CD4-positive, alpha-beta memory T cell (primary cell): Measurements from ENCODE around the gene GPR78. TPM values are rescaled to one million over a fixed set of nuclear protein-coding genes. Genes with fewer than 3 reads are reported as not detected.

ENCODE experiments used
- CTCF ChIA-PET: fragments of 350-600 bp; sonication (Branson Sonifier 250); formaldehyde crosslinking; loops from one replicate; lab custom pipeline; 2021; ENCODE audit warnings: inconsistent platforms; ENCODE audit not compliant: partially characterized antibody; lab: Charles Lee
- POLR2A ChIA-PET: fragments of 350-600 bp; sonication (Branson Sonifier 250); formaldehyde crosslinking; loops from one replicate; lab custom pipeline; 2021; ENCODE audit not compliant: partially characterized antibody; lab: Charles Lee
- DNase-seq, 5 donors: peaks; one replicate each; pipeline versions ENCODE4 v3.0.0 to v3.0.0-alpha.2; 2020 to 2022; ENCODE audit warnings: mixed read lengths in 1 of 5
- H3K27ac ChIP-seq: one replicate; pipeline ENCODE4 v1.7.0; 2013; ENCODE audit warnings: low read depth, low read length
- H3K27me3 ChIP-seq: 2 replicates; pipeline ENCODE4 v1.7.0; 2013; ENCODE audit warnings: mild to moderate bottlenecking, low read length, moderate library complexity; ENCODE audit not compliant: insufficient read depth
- H3K36me3 ChIP-seq: 2 replicates; pipeline ENCODE4 v1.7.0; 2013; ENCODE audit warnings: mild to moderate bottlenecking, low read length, moderate library complexity; ENCODE audit not compliant: insufficient read depth
- H3K4me1 ChIP-seq: 2 replicates; pipeline ENCODE4 v1.7.0; 2013; ENCODE audit warnings: mild to moderate bottlenecking, low read length, moderate library complexity; ENCODE audit not compliant: insufficient read depth
- H3K4me3 ChIP-seq, 2 donors: one replicate each; pipeline ENCODE4 v1.7.0; 2013; ENCODE audit warnings: low read length in 2 of 2, mild to moderate bottlenecking in 1 of 2
- H3K9me3 ChIP-seq, 2 donors: one replicate each; pipeline ENCODE4 v1.7.0; 2013; ENCODE audit warnings: low read length in 2 of 2, control low read depth in 1 of 2; ENCODE audit not compliant: control insufficient read depth in 1 of 2
- H3K27ac Mint-ChIP-seq, 7 donors: one replicate each; pipeline ENCODE4 v1.8.0; 2020 to 2021; ENCODE audit warnings: mixed read lengths in 7 of 7, mild to moderate bottlenecking in 6 of 7, inconsistent platforms in 3 of 7, moderate library complexity in 3 of 7
- H3K27me3 Mint-ChIP-seq, 2 donors: one replicate each; pipeline ENCODE4 v1.8.0; 2020 to 2021; ENCODE audit warnings: mixed read lengths in 2 of 2
- H3K36me3 Mint-ChIP-seq, 2 donors: one replicate each; pipeline ENCODE4 v1.8.0; 2020 to 2021; ENCODE audit warnings: mixed read lengths in 2 of 2, inconsistent platforms in 1 of 2, mild to moderate bottlenecking in 1 of 2
- H3K4me1 Mint-ChIP-seq, 4 donors: one replicate each; pipeline ENCODE4 v1.8.0; 2020 to 2021; ENCODE audit warnings: mixed read lengths in 4 of 4, mild to moderate bottlenecking in 1 of 4
- H3K4me3 Mint-ChIP-seq, 8 donors: one replicate each; pipeline ENCODE4 v1.8.0; 2020 to 2021; ENCODE audit warnings: mixed read lengths in 8 of 8, mild to moderate bottlenecking in 7 of 8, moderate library complexity in 6 of 8, inconsistent platforms in 3 of 8
- H3K9me3 Mint-ChIP-seq, 8 donors: one replicate each; pipeline ENCODE4 v1.8.0; 2020 to 2021; ENCODE audit warnings: mixed read lengths in 8 of 8, mild to moderate bottlenecking in 5 of 8, inconsistent platforms in 3 of 8, moderate library complexity in 1 of 8
- intact Hi-C: fragments of 100-400 bp; cut with micrococcal nuclease; formaldehyde crosslinking; loops from one replicate; pipeline ENCODE4 v1.15.1; 2023
- polyA plus RNA-seq, 2 donors: library from polyadenylated mRNA; unstranded; fragments of 300-500 nt; fragmentation: Illumina TruSeq; gene quantifications; one replicate each; pipeline ENCODE4 v1.2.3, GENCODE V29; 2021
- total RNA-seq, 2 experiments: library from RNA; stranded (reverse); gene quantifications; one replicate each; pipeline ENCODE4 v1.2.3, GENCODE V29; 2021

The GPR78 gene
- total and polyA plus RNA-seq, 4 experiments from 2014 or later = not detected

- H3K27me3 ChIP-seq = no peaks in the 10 kb centered on the region
- H3K9me3 Mint-ChIP-seq = no peaks in the 10 kb centered on the region
- peaks cover 4 to 22% of the 10 kb centered on the region in 2 donors for H3K27me3 Mint-ChIP-seq
- ChIA-PET POLR2A (no interaction called here), CTCF (no interaction called here)
- no peaks in the 10 kb centered on the region for H3K36me3 ChIP-seq
- no peaks in the 10 kb centered on the region for H3K4me1 ChIP-seq
- no peak overlapping the region for H3K4me3 ChIP-seq
- no peak overlapping the region for H3K27ac Mint-ChIP-seq
- H3K4me1 Mint-ChIP-seq = no peaks in the 10 kb centered on the region
- no peak overlapping the region for H3K4me3 Mint-ChIP-seq
- no peak overlapping the region for H3K27ac ChIP-seq
- no peak for DNase-seq
- no peaks in the 10 kb centered on the region for H3K36me3 Mint-ChIP-seq
- H3K9me3 ChIP-seq = no peaks in the 10 kb centered on the region
- intact Hi-C loops = no loop called here
These were observed 5.0 kb downstream of the GPR78 start for GRCh38 chr4:8585186-8585585.

- Histone ChIP-seq H3K4me1 (no peaks in the 10 kb centered on the region), H3K36me3 (no peaks in the 10 kb centered on the region), H3K27me3 (no peaks in the 10 kb centered on the region), H3K27ac (no peak overlapping the region), H3K9me3 (no peaks in the 10 kb centered on the region), H3K4me3 (no peak overlapping the region)
- H3K4me3 Mint-ChIP-seq = no peak overlapping the region
- POLR2A ChIA-PET = no interaction called here
- CTCF ChIA-PET = no interaction called here
- no peak for DNase-seq
- no peaks in the 10 kb centered on the region for H3K36me3 Mint-ChIP-seq
- H3K27ac Mint-ChIP-seq = no peak overlapping the region
- peaks cover 6 to 22% of the 10 kb centered on the region in 2 donors for H3K27me3 Mint-ChIP-seq
- intact Hi-C loops = no loop called here
- no peaks in the 10 kb centered on the region for H3K4me1 Mint-ChIP-seq
- H3K9me3 Mint-ChIP-seq = no peaks in the 10 kb centered on the region
These were observed 5.6 kb downstream of the GPR78 start for GRCh38 chr4:8585721-8586212.

GRCh38 chr4:8586246-8586645 lies 6.1 kb downstream of the GPR78 start:
- no peak overlapping the region for H3K4me3 ChIP-seq
- Mint-ChIP-seq H3K36me3 (no peaks in the 10 kb centered on the region), H3K4me1 (no peaks in the 10 kb centered on the region), H3K4me3 (no peak overlapping the region), H3K27me3 (peaks cover 8 to 22% of the 10 kb centered on the region in 2 donors), H3K27ac (peak overlapping the region in 1 of 7 donors; percentile 53), H3K9me3 (no peaks in the 10 kb centered on the region)
- intact Hi-C loops = no loop called here
- no peaks in the 10 kb centered on the region for H3K27me3 ChIP-seq
- no peaks in the 10 kb centered on the region for H3K9me3 ChIP-seq
- ChIA-PET CTCF (no interaction called here), POLR2A (no interaction called here)
- DNase-seq = no peak
- no peaks in the 10 kb centered on the region for H3K36me3 ChIP-seq
- no peaks in the 10 kb centered on the region for H3K4me1 ChIP-seq
- no peak overlapping the region for H3K27ac ChIP-seq

- H3K36me3 Mint-ChIP-seq = no peaks in the 10 kb centered on the region
- no peaks in the 10 kb centered on the region for H3K27me3 ChIP-seq
- no peaks in the 10 kb centered on the region for H3K4me1 Mint-ChIP-seq
- no peaks in the 10 kb centered on the region for H3K36me3 ChIP-seq
- H3K27ac ChIP-seq = no peak overlapping the region
- CTCF ChIA-PET = no interaction called here
- no peak overlapping the region for H3K4me3 ChIP-seq
- intact Hi-C loops = no loop called here
- H3K9me3 Mint-ChIP-seq = no peaks in the 10 kb centered on the region
- no peak overlapping the region for H3K4me3 Mint-ChIP-seq
- H3K9me3 ChIP-seq = no peaks in the 10 kb centered on the region
- H3K4me1 ChIP-seq = no peaks in the 10 kb centered on the region
- POLR2A ChIA-PET = no interaction called here
- H3K27ac Mint-ChIP-seq = peak overlapping the region in 1 of 7 donors; percentile 53
- DNase-seq = no peak
- peaks cover 12 to 22% of the 10 kb centered on the region in 2 donors for H3K27me3 Mint-ChIP-seq
These were observed 6.7 kb downstream of the GPR78 start for GRCh38 chr4:8586671-8587468.

- no peaks in the 10 kb centered on the region for H3K9me3 Mint-ChIP-seq
- H3K27me3 Mint-ChIP-seq = peaks cover 14 to 19% of the 10 kb centered on the region in 2 donors
- no peak overlapping the region for H3K4me3 Mint-ChIP-seq
- no peaks in the 10 kb centered on the region for H3K36me3 Mint-ChIP-seq
- H3K27ac ChIP-seq = no peak overlapping the region
- H3K27me3 ChIP-seq = no peaks in the 10 kb centered on the region
- no peaks in the 10 kb centered on the region for H3K36me3 ChIP-seq
- ChIA-PET CTCF (no interaction called here), POLR2A (no interaction called here)
- no peak overlapping the region for H3K4me3 ChIP-seq
- no peaks in the 10 kb centered on the region for H3K4me1 Mint-ChIP-seq
- no peak for DNase-seq
- no peaks in the 10 kb centered on the region for H3K4me1 ChIP-seq
- intact Hi-C loops = no loop called here
- no peak overlapping the region for H3K27ac Mint-ChIP-seq
- no peaks in the 10 kb centered on the region for H3K9me3 ChIP-seq
These were observed 7.4 kb downstream of the GPR78 start for GRCh38 chr4:8587469-8588195.

- H3K4me3 ChIP-seq = no peak overlapping the region
- H3K4me1 Mint-ChIP-seq = no peaks in the 10 kb centered on the region
These were observed 7.9 kb downstream of the GPR78 start for GRCh38 chr4:8588196-8588470.

GRCh38 chr4:8589336-8589735 lies 9.1 kb downstream of the GPR78 start:
- no peak overlapping the region for H3K4me3 ChIP-seq
- ChIA-PET POLR2A (no interaction called here), CTCF (no interaction called here)
- H3K27me3 ChIP-seq = no peaks in the 10 kb centered on the region
- Mint-ChIP-seq H3K9me3 (no peaks in the 10 kb centered on the region), H3K4me3 (no peak overlapping the region), H3K4me1 (no peaks in the 10 kb centered on the region), H3K27ac (no peak overlapping the region), H3K36me3 (no peaks in the 10 kb centered on the region), H3K27me3 (peaks cover 20 to 22% of the 10 kb centered on the region in 2 donors)
- H3K36me3 ChIP-seq = no peaks in the 10 kb centered on the region
- DNase-seq = no peak
- H3K9me3 ChIP-seq = no peaks in the 10 kb centered on the region
- H3K4me1 ChIP-seq = no peaks in the 10 kb centered on the region
- H3K27ac ChIP-seq = no peak overlapping the region
- intact Hi-C loops = no loop called here

More at GRCh38 chr4:8588196-8588470, 7.9 kb downstream of the GPR78 start:
- ChIA-PET POLR2A (no interaction called here), CTCF (no interaction called here)
- intact Hi-C loops = no loop called here
- Mint-ChIP-seq H3K4me3 (no peak overlapping the region), H3K36me3 (no peaks in the 10 kb centered on the region), H3K27ac (no peak overlapping the region), H3K27me3 (peaks cover 14 to 19% of the 10 kb centered on the region in 2 donors), H3K9me3 (no peaks in the 10 kb centered on the region)
- Histone ChIP-seq H3K27ac (no peak overlapping the region), H3K27me3 (no peaks in the 10 kb centered on the region), H3K36me3 (no peaks in the 10 kb centered on the region), H3K4me1 (no peaks in the 10 kb centered on the region), H3K9me3 (no peaks in the 10 kb centered on the region)
- DNase-seq = no peak
